ENCODE results near the gene THRA. TPM values are rescaled to one million over a fixed set of nuclear protein-coding genes. Genes with fewer than 3 reads are reported as not detected.

Gene THRA
- total RNA-seq, 1 experiment from 2014 or later: 10.1 TPM

DNA sequence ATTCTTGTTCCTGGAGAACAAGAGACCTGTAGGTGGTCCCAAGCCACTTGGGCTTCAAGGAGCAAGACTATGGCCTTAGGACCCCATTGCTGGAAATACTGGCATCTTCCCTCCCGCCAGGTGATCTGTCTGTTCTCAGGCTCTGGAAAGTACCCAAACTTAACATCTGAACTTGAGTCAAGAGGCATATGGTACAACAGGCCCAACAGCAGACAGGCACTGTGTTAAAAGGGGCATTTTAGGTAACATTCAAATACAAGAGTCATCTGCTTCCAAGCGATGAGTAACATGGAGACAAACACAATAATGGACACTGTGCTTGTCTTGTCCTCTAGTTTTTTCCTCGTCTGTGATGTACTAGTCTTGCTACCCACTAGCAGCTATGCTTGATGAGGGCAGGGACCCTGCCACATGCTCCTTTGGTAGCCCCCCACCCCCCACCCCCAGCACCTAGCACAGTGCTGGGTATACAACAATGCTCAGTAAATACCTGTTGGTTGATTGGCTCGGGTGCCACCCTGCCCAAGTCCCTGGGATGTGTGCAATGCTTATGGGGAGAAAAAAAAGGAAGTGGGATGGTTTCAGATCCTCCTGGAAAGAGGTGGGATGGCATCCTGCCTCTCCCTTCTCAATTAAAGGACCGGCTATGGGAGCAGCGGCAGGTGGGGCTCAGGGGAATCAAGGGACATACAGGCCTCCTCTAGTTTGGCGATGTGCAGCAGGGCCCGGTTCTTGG is 28.2 kb upstream of the THRA start:
- no peaks in the 10 kb centered on the region for H3K27me3 ChIP-seq (ENCODE audit: insufficient read depth, low read length)
- no peak for DNase-seq
- H3K23me2 ChIP-seq (ENCODE audit: insufficient read length, low read depth, low read length, poor library complexity, severe bottlenecking): no peaks in the 10 kb centered on the region
- no peak overlapping the region for H3K4ac ChIP-seq (ENCODE audit: low read depth, low read length)
- no peak overlapping the region for H2BK15ac ChIP-seq (ENCODE audit: low read depth, low read length)
- no peak overlapping the region for H4K91ac ChIP-seq (ENCODE audit: insufficient read length, low read depth, low read length)
- no peak overlapping the region for H3K4me2 ChIP-seq (ENCODE audit: insufficient read depth, insufficient read length, low read length)
- no peak overlapping the region for H3K27ac ChIP-seq (ENCODE audit: insufficient read length, low read depth, low read length)
- H3T11ph ChIP-seq (ENCODE audit: low read length): no peak overlapping the region
- H3K18ac ChIP-seq (ENCODE audit: insufficient read length, low read depth, low read length): no peak overlapping the region
- H3K9ac ChIP-seq (ENCODE audit: extremely low read depth, insufficient read length, low read length): no peak overlapping the region
- H3K56ac ChIP-seq (ENCODE audit: insufficient read length, low read depth, low read length): no peak overlapping the region
- H3K79me2 ChIP-seq (ENCODE audit: insufficient read depth, low read length): no peaks in the 10 kb centered on the region
- H2BK12ac ChIP-seq (ENCODE audit: insufficient read length, low read depth, low read length): no peak overlapping the region
- H2BK120ac ChIP-seq (ENCODE audit: low read depth, low read length, poor library complexity, severe bottlenecking): no peak overlapping the region
- no peak overlapping the region for H2BK20ac ChIP-seq (ENCODE audit: low read depth, low read length, poor library complexity, severe bottlenecking)
- no peak overlapping the region for H2BK5ac ChIP-seq (ENCODE audit: insufficient read length, low read length)
- peaks cover 2% of the 10 kb centered on the region; the same call in 1 of the 2 replicates for H3K4me1 ChIP-seq (ENCODE audit: insufficient read depth, low read length)
- no peaks in the 10 kb centered on the region for H3K79me1 ChIP-seq (ENCODE audit: insufficient read depth, low read depth, low read length, poor library complexity, severe bottlenecking)
- no CpG with 5 or more reads among the region's 8 CpGs for WGBS (ENCODE audit: extremely low coverage, insufficient read length, low lambda C conversion rate)
- H4K5ac ChIP-seq (ENCODE audit: insufficient read length, low read depth, low read length): no peak overlapping the region
- peaks cover 15 to 16% of the 10 kb centered on the region in 2 experiments for H3K4me1 Mint-ChIP-seq
- no peak overlapping the region for H3K14ac ChIP-seq (ENCODE audit: insufficient read depth, low read length)
- no peaks in the 10 kb centered on the region for H3K9me3 ChIP-seq (ENCODE audit: control insufficient read depth, low read depth, low read length)
- H3K9me3 Mint-ChIP-seq: no peaks in the 10 kb centered on the region
- H3K23ac ChIP-seq (ENCODE audit: insufficient read length, low read depth, low read length): no peak overlapping the region
- H4K20me1 ChIP-seq (ENCODE audit: control insufficient read depth, insufficient read depth, insufficient read length): no peaks in the 10 kb centered on the region
- no peak overlapping the region for H2AK5ac ChIP-seq (ENCODE audit: insufficient read length, low read length)
- TF ChIP-seq, protein P1, sequence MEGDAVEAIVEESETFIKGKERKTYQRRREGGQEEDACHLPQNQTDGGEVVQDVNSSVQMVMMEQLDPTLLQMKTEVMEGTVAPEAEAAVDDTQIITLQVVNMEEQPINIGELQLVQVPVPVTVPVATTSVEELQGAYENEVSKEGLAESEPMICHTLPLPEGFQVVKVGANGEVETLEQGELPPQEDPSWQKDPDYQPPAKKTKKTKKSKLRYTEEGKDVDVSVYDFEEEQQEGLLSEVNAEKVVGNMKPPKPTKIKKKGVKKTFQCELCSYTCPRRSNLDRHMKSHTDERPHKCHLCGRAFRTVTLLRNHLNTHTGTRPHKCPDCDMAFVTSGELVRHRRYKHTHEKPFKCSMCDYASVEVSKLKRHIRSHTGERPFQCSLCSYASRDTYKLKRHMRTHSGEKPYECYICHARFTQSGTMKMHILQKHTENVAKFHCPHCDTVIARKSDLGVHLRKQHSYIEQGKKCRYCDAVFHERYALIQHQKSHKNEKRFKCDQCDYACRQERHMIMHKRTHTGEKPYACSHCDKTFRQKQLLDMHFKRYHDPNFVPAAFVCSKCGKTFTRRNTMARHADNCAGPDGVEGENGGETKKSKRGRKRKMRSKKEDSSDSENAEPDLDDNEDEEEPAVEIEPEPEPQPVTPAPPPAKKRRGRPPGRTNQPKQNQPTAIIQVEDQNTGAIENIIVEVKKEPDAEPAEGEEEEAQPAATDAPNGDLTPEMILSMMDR (conservative IDR thresholded peaks at IDR 0.05): no peak
- peak overlapping the region in 1 of 3 experiments; percentile 75; a peak in 1 of 7 replicates for H3K27ac Mint-ChIP-seq
- no peak overlapping the region for H3K4me3 Mint-ChIP-seq
- H2AFZ ChIP-seq (ENCODE audit: low read length): no peak overlapping the region
- no peak overlapping the region for H4K8ac ChIP-seq (replicated peaks; ENCODE audit: insufficient read length, low read depth, low read length)
- peaks cover 23 to 47% (median 46%) of the 10 kb centered on the region in 3 experiments; a peak in 6 of 7 replicates for H3K36me3 Mint-ChIP-seq (ENCODE audit: insufficient read depth in 1 of 3, low read depth in 3 of 3)
- H3K27me3 Mint-ChIP-seq (ENCODE audit: low read depth): no peaks in the 10 kb centered on the region
